Caco-2 (cell line): ENCODE measurements around the gene ZMYM1. TPM values are rescaled to one million over a fixed set of nuclear protein-coding genes. Genes with fewer than 3 reads are reported as not detected.

Source experiments
- Bru-seq: library from RNA; stranded (reverse); fragments of 400-500 nt; gene quantifications from one replicate; lab custom pipeline; 2021; lab: Mats Ljungman, UMichigan
- BruChase-seq, 2 experiments: library from RNA; stranded (reverse); fragments of 400-500 nt; gene quantifications; one replicate each; lab custom pipeline; 2021; lab: Mats Ljungman, UMichigan
- BruUV-seq: library from RNA; stranded (reverse); fragments of 400-500 nt; replicated peaks from 2 replicates; lab custom pipeline; 2021; lab: Mats Ljungman, UMichigan
- CTCF ChIA-PET: fragments of 300-600 bp; sonication (Branson Sonifier 250); formaldehyde crosslinking; loops from one replicate; lab custom pipeline; 2022; ENCODE audit warnings: antibody characterized with exemption; lab: Charles Lee
- POLR2A ChIA-PET: fragments of 300-600 bp; sonication (Branson Sonifier 250); formaldehyde crosslinking; loops from one replicate; lab custom pipeline; 2022; ENCODE audit warnings: antibody characterized with exemption; lab: Charles Lee
- DNase-seq, 2 experiments: peaks; one replicate each; pipeline versions ENCODE4 v3.0.0 to v3.0.0-alpha.2; 2020 to 2022
- H3K27me3 ChIP-seq: replicated peaks from 2 replicates; pipeline ENCODE4 v1.6.0; 2011; ENCODE audit warnings: low read length; ENCODE audit not compliant: control insufficient read depth, insufficient read depth
- H3K36me3 ChIP-seq: 2 replicates; pipeline ENCODE4 v1.5.1; 2011; ENCODE audit warnings: low read length; ENCODE audit not compliant: control insufficient read depth, insufficient read depth
- H3K4me1 ChIP-seq: fragments of 250-450 bp; sonication (Bioruptor Pico); 2 replicates; pipeline ENCODE4 v1.5.1; 2020; ENCODE audit warnings: mild to moderate bottlenecking
- H3K4me3 ChIP-seq: 2 replicates; pipeline ENCODE4 v1.5.1; 2011; ENCODE audit warnings: low read depth, mild to moderate bottlenecking, control low read depth, low read length
- H3K9me3 ChIP-seq: fragments of 250-450 bp; sonication (Bioruptor Pico); 2 replicates; pipeline ENCODE4 v1.5.1; 2020; ENCODE audit warnings: mild to moderate bottlenecking, moderate library complexity
- H3K27ac Mint-ChIP-seq: one replicate; pipeline ENCODE4 v1.8.0; 2022; ENCODE audit warnings: mixed read lengths; ENCODE audit not compliant: unreplicated experiment
- H3K27me3 Mint-ChIP-seq: one replicate; pipeline ENCODE4 v1.8.0; 2022; ENCODE audit warnings: mixed read lengths; ENCODE audit not compliant: insufficient read depth, unreplicated experiment
- H3K36me3 Mint-ChIP-seq: one replicate; pipeline ENCODE4 v1.8.0; 2022; ENCODE audit warnings: mild to moderate bottlenecking, mixed read lengths; ENCODE audit not compliant: insufficient read depth, unreplicated experiment
- H3K4me1 Mint-ChIP-seq: one replicate; pipeline ENCODE4 v1.8.0; 2022; ENCODE audit warnings: low read depth, mixed read lengths; ENCODE audit not compliant: unreplicated experiment
- H3K4me3 Mint-ChIP-seq: one replicate; pipeline ENCODE4 v1.8.0; 2022; ENCODE audit warnings: mild to moderate bottlenecking, moderate library complexity, mixed read lengths; ENCODE audit not compliant: unreplicated experiment
- H3K9me3 Mint-ChIP-seq: one replicate; pipeline ENCODE4 v1.8.0; 2022; ENCODE audit warnings: mixed read lengths; ENCODE audit not compliant: unreplicated experiment
- intact Hi-C: fragments of 100-400 bp; cut with micrococcal nuclease; formaldehyde crosslinking; loops from one replicate; pipeline ENCODE4 v1.10.0; 2022; ENCODE audit not compliant: unreplicated experiment
- long read RNA-seq: library from polyadenylated mRNA; stranded (forward); transcript quantifications from one replicate; pipeline ENCODE4 v2.0.0, GENCODE V29; 2022
- total RNA-seq: library from RNA; stranded (reverse); gene quantifications from 2 replicates; pipeline ENCODE4 v1.2.3, GENCODE V29; 2022
- TF ChIP-seq, protein P1 (sequence below), 2 experiments: fragments of 200-600 bp in 1 of 2; IDR thresholded peaks; 1 replicate in 1 of 2; 2 replicates in 1 of 2; pipeline versions ENCODE4 v1.5.1 to v1.8.0; 2011 to 2022; ENCODE audit warnings: antibody characterized with exemption in 1 of 2, control low read depth in 1 of 2, inconsistent platforms in 1 of 2, low read depth in 1 of 2, low read length in 1 of 2, mild to moderate bottlenecking in 1 of 2, moderate library complexity in 1 of 2; ENCODE audit not compliant: insufficient read depth in 1 of 2, severe bottlenecking in 1 of 2, unreplicated experiment in 1 of 2

The ZMYM1 gene
- total RNA-seq (14.0 and 15.7 TPM in 2 replicates), Bru-seq, nascent RNA (percentile 55 among the genes with signal in this experiment), BruChase-seq, experiment 1, labeled RNA remaining after a 2-hour chase (percentile 69 among the genes with signal in this experiment), BruChase-seq, experiment 2, labeled RNA remaining after a 6-hour chase (percentile 63 among the genes with signal in this experiment)
- long read RNA-seq, full-length matches to known transcripts, result 2 of 6 reads
- long read RNA-seq, partial matches to known transcripts, result 1 of 6 reads
- long read RNA-seq, other reads (novel, unspliced or antisense), result 3 of 6 reads

DNA sequence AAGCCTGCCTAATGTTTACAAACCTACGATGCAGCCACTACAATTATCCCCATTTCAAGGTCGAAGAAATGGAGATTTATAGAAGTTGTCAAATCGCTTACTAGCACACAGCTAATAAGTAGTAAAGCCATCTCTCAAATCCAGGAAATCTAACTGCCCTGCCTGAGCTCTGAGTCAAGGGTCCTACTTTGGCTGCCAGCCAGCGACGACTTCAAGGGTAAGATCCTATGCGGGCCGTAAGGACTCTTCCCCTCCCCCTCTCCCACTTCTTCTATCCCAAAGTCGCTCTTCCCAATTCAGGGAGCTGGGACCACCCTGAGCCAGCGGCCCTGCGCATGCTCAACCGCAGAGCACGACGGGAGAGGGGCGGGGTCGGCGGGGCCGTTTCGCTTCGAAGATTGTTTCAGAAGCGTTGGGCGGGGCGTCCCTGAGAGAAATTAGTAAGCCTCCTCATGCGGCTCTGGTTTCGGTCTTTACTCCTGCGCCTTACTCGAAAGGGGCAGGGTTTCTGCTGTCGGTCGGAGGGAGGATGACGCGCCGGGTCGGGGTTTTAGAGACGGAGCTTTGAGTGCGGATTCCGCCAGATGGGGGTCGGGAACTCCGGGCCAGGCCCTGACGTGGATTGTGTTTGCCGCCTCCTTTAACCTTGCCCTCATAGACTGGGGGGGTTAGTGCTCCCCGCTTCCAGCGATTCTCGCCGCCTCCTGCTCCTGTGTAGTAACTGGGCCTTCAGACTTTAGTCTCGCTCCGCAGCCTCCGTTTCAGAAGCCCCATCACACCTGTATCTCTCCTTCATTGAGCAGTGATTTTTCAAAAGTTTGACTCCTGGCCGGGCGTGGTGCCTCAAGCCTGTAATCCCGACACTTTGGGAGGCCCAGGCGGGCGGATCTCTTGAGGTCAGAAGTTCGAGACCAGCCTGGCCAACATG, at the start of gene ZMYM1:
Gene ZMYM1 (plus strand): TSS at position 383 of the 928 bp plus-strand sequence. CDS start 14,603 bp downstream, outside the sequence.
- H3K27me3 ChIP-seq, result no peaks in the 10 kb centered on the region
- no peaks in the 10 kb centered on the region for H3K36me3 ChIP-seq
- H3K4me3 Mint-ChIP-seq, result peak within 1 kb of the TSS; percentile 98
- intact Hi-C loops, result loop anchor here (10.0 kb wide), 1 partner anchor 476 kb away; the partner anchor contains the start of genes KIAA0319L and NCDN
- H3K9me3 ChIP-seq, result no peaks in the 10 kb centered on the region
- TF ChIP-seq, protein P1, sequence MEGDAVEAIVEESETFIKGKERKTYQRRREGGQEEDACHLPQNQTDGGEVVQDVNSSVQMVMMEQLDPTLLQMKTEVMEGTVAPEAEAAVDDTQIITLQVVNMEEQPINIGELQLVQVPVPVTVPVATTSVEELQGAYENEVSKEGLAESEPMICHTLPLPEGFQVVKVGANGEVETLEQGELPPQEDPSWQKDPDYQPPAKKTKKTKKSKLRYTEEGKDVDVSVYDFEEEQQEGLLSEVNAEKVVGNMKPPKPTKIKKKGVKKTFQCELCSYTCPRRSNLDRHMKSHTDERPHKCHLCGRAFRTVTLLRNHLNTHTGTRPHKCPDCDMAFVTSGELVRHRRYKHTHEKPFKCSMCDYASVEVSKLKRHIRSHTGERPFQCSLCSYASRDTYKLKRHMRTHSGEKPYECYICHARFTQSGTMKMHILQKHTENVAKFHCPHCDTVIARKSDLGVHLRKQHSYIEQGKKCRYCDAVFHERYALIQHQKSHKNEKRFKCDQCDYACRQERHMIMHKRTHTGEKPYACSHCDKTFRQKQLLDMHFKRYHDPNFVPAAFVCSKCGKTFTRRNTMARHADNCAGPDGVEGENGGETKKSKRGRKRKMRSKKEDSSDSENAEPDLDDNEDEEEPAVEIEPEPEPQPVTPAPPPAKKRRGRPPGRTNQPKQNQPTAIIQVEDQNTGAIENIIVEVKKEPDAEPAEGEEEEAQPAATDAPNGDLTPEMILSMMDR (IDR thresholded peaks at IDR 0.05; ENCODE audit: insufficient read depth in 1 of 2, low read depth in 1 of 2, low read length in 1 of 2, severe bottlenecking in 1 of 2, unreplicated experiment in 1 of 2), result no peak
- H3K4me1 Mint-ChIP-seq, result no peaks in the 10 kb centered on the region
- H3K36me3 Mint-ChIP-seq, result peaks cover 17% of the 10 kb centered on the region
- no peaks in the 10 kb centered on the region for H3K27me3 Mint-ChIP-seq
- no peaks in the 10 kb centered on the region for H3K9me3 Mint-ChIP-seq
- CTCF ChIA-PET, result no interaction called here
- BruUV-seq, result TSS peak; percentile 76
- POLR2A ChIA-PET, result interaction anchor here (0.8 kb wide), 1 partner anchor 48 kb away, joined by 3 read pairs; no protein-coding TSS in a partner anchor
- no peaks in the 10 kb centered on the region for H3K4me1 ChIP-seq
- peak; percentile 82 to 84 for DNase-seq
- peak within 1 kb of the TSS; percentile 57 for H3K4me3 ChIP-seq
- H3K27ac Mint-ChIP-seq, result peak within 1 kb of the TSS; percentile 99

DNA sequence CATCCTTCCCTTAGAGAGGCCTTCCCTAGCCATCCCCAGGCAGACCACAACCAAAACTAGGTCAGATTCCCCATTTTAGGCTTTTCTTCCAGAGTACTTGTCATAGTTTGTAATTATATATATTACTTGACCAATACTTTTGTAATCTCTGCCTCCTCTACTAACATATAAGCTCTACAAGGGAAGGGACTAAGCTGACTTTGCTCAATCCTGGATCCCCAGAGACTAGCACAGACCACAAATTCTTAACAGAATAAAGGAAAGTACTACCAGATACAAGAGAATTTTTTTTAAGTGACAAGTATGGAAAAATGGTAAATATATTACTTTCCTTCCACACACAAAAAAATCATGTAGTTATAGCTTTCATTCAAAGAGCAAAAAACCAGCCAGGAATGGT, 49.4 kb upstream of the ZMYM1 start:
- no peaks in the 10 kb centered on the region for H3K4me1 Mint-ChIP-seq
- TF ChIP-seq, protein P1 (IDR thresholded peaks at IDR 0.05; ENCODE audit: insufficient read depth in 1 of 2, low read depth in 1 of 2, low read length in 1 of 2, severe bottlenecking in 1 of 2, unreplicated experiment in 1 of 2), result no peak
- Histone ChIP-seq H3K4me1 (no peaks in the 10 kb centered on the region), H3K36me3 (no peaks in the 10 kb centered on the region), H3K9me3 (no peaks in the 10 kb centered on the region), H3K27me3 (no peaks in the 10 kb centered on the region), H3K4me3 (no peak overlapping the region)
- no peak for DNase-seq
- H3K4me3 Mint-ChIP-seq, result no peak overlapping the region
- no peaks in the 10 kb centered on the region for H3K27me3 Mint-ChIP-seq
- BruUV-seq, result no TSS peak
- no peaks in the 10 kb centered on the region for H3K9me3 Mint-ChIP-seq
- no peak overlapping the region for H3K27ac Mint-ChIP-seq
- H3K36me3 Mint-ChIP-seq, result peaks cover 28% of the 10 kb centered on the region
- ChIA-PET CTCF (no interaction called here), POLR2A (no interaction called here)
- intact Hi-C loops, result no loop called here

DNA sequence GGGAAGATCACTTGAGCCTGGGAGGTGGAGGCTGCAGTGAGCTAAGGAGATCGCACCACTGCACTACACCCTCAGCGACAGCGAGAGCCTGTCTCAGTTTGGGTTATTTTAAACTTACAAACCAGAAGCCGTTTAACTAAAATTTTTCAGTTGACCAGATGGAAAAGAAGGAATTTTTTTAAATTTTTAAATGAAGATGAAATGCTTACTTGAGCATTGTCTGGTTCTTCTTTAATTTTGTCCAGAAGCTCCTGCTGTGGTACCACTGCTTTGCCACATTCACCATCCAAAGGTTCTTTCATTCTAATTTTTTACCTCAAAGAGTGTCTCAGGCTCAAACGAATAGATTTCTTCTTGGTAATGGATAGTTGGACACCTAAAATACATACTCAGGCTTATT, 48.8 kb upstream of the ZMYM1 start:
- no peak overlapping the region for H3K27ac Mint-ChIP-seq
- peaks cover 26% of the 10 kb centered on the region for H3K36me3 Mint-ChIP-seq
- H3K4me3 Mint-ChIP-seq, result peak overlapping the region; percentile 89
- H3K27me3 Mint-ChIP-seq, result no peaks in the 10 kb centered on the region
- intact Hi-C loops, result no loop called here
- Histone ChIP-seq H3K36me3 (no peaks in the 10 kb centered on the region), H3K9me3 (no peaks in the 10 kb centered on the region), H3K4me3 (peak overlapping the region; percentile 41), H3K27me3 (no peaks in the 10 kb centered on the region), H3K4me1 (no peaks in the 10 kb centered on the region)
- TF ChIP-seq, protein P1 (IDR thresholded peaks at IDR 0.05; ENCODE audit: insufficient read depth in 1 of 2, low read depth in 1 of 2, low read length in 1 of 2, severe bottlenecking in 1 of 2, unreplicated experiment in 1 of 2), result no peak
- POLR2A ChIA-PET, result interaction anchor here (0.5 to 0.8 kb wide), 3 partner anchors 28 to 49 kb away, joined by 3 to 6 read pairs (median 3); partner anchors contain the start of gene ZMYM1
- H3K9me3 Mint-ChIP-seq, result no peaks in the 10 kb centered on the region
- H3K4me1 Mint-ChIP-seq, result no peaks in the 10 kb centered on the region
- no TSS peak for BruUV-seq
- no peak for DNase-seq
- CTCF ChIA-PET, result no interaction called here
